ENCODE results near the gene RNF146.
"Not testable (repeated sequence)": the region's sequence is repeated elsewhere in the genome, so short reads cannot be mapped to it uniquely, and the experiment has no call there.

Gene RNF146, protein sequence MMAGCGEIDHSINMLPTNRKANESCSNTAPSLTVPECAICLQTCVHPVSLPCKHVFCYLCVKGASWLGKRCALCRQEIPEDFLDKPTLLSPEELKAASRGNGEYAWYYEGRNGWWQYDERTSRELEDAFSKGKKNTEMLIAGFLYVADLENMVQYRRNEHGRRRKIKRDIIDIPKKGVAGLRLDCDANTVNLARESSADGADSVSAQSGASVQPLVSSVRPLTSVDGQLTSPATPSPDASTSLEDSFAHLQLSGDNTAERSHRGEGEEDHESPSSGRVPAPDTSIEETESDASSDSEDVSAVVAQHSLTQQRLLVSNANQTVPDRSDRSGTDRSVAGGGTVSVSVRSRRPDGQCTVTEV

DNA sequence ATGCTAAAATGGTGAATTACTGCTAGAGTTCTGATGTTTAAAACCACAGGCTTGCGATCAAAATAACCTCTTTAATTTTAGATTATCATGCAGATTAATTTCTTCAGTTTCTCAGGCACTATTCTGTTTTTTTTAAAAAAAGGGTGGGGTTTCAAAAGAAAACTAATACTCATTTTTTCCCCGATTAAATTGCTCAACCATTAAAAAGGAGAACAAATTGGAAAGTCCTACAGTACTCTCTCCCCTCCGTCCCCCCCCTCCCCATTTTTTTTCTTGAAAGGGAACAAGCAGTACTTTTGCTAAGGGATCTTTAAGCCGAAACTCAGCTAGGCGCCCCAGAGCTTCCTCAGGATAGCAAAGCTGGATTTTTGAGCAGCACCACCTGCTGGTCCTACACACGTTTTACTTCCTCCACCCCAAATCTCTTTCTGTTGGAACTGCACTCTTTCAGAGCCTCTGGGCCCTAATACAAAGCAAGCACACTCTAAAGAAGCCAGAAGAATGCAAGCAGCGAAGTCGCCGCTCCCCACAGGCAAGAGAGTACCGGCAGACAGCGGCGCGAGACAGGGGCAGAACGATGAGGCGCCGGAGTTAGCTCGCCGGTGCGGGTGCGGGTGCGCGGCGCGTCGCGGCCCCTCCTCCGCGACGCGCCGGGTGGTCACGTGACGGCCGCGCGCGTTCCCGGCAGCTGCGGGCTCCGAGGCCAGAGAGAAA, at the start of gene RNF146:
Gene RNF146 (plus strand): TSS at position 687 of the 714 bp plus-strand sequence. CDS start 13,475 bp downstream, outside the sequence.
- in situ Hi-C loops (cut with HindIII; ENCODE audit: low sequenced_read_pairs) = no loop called here

DNA sequence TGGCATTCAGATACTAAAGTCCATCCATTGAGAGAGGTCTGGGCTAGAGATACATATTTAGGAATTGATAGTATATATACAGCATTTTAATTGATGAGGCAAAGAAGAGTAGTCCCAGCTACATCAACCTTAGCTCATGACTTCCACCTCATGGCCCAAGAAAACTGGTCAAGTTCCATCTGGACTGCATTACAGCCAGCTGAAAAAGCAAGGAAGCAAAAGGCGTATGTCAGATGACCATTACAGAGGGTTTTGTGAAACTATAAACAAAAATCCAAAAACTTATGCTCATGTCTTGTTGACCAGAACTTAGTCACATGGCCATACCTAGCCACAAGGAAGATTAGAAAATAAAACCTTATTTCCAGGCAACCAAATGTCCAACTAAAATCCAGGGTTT, 46.8 kb upstream of the RNF146 start:
- in situ Hi-C loops (cut with HindIII; ENCODE audit: low sequenced_read_pairs) = no loop called here

DNA sequence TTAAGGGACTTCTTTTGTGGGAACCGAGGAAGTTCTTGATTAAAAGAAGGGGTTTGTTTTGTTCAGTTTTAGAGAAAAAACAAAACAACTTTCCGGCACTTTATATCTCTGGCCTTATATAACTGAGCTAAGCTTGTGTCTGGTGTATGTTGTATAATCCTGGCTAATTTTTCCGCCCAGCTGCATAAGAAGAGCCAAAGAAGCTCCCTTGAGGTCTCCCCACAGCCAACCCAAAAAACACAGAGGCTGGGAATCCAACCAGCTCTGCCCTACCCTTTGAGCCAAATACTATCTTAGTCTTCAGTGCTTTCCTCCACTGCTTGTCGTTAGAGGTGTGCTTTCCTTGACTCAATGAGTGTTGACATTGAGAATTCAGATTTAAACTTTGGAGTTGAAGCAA, 45.5 kb upstream of the RNF146 start:
- in situ Hi-C loops (cut with HindIII; ENCODE audit: low sequenced_read_pairs) = no loop called here

DNA sequence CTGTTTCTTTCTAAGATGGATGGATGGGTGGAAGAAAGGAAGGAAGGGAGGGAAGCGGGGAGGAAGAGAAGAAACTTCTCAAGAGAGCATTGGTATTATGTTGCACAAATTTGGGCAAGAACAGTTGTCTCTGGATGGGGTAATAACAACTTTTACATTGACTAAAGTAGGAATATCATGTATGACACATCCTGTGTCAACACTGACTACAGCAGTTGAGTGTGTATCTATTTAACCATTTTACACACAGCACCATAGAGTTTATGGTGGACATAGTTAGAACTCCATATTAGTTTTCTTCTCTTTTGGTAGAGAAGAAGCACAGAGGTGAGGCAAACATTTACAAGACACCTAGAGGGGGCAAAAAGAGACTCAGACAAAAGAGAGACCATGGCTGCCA, 44.2 kb upstream of the RNF146 start:
- in situ Hi-C loops (cut with HindIII; ENCODE audit: low sequenced_read_pairs) = no loop called here

DNA sequence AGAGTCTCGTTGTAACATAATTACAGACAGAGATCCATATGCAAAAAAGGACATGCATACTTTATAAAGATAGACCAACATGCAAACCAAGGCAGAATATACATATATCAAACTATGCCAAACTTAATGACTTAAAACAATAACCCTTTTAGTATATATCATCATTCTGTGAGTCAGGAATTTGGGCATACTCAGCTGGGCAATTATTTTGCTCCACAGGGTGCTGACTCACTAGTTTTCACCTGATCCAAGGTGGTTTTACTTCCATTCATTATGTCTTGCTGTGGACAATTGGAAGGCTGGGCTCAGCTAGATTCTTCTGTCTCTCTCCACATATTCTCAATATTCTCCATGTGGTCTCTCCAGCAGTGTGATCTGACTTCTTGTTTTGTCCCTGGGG, 41.2 kb upstream of the RNF146 start:
- in situ Hi-C loops (cut with HindIII; ENCODE audit: low sequenced_read_pairs) = no loop called here

DNA sequence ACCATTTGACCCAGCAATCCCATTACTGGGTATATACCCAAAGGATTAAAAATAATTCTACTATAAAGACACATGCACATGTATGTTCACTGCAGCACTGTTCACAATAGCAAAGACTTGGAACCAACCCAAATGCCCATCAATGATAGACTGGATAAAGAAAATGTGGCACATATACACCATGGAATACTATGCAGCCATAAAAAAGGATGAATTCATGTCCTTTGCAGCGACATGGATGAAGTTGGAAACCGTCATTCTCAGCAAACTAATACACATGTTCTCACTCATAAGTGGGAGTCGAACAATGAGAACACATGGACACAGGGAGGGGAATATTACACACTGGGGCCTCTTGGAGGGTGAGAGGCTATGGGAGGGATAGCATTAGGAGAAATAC, 32.8 kb upstream of the RNF146 start:
- in situ Hi-C loops (cut with HindIII; ENCODE audit: low sequenced_read_pairs) = not testable (repeated sequence)

DNA sequence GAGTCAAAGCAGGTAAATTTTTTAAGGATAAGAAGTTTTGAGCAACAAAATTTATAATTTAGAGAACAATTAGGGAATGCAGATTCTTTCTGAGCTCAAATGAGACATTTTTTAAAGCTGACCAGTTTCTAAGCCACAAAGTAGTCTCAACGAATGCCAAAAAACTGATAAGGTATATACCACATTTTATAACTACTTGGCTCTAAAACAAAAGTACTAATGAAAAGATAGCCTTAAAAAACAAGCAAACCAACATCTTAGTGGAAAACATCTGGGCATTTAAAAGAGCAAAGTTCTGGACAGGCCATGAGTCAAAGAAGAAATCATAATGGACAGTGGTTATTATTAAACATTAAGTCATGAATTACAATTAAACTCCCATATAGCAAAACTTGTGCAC, 23.2 kb upstream of the RNF146 start:
- in situ Hi-C loops (cut with HindIII; ENCODE audit: low sequenced_read_pairs) = no loop called here

DNA sequence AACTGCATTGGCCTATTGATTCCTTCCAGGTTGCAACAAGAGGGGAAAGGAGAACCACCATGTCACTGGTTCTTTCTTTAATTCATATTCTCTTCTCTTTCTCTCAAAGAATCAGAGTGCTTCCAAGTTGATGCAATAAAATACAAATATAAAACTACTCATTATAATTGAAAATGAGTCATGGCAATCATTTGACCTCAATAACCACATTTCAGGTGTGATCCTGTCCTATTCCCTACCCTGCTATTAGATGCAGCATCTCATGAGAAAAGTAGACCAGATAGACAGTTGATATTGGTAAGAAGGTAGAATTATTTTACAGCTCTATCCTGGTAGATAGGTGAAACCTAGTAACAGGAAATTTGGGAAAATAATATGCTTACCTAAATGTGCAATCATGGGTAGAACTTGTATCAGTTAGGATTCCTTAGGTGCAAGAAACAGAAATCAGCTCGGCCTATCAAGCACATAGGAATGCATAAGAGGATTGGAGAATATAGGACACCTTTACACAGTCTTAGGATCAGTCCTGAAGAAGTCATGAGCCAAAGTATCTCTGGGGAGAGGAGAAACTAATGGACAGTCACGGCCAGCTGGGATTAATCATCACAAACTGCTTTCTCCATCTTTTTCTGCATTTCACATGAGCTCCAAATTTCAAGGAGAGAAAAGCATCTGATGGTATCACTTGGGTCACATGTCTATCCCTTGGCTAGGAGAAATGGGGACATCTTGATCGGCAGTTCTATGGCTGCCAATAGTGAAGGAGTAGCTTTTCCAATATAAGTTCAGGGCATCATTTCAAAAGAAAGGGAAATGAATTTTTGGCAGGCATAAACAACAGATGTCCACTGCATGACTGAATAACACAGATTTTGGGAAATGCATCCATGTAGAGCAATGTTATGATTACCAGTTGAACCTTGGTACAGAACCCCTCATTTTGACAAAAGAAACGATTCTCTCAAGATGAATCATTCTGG, 19.3 kb upstream of the RNF146 start:
- in situ Hi-C loops (cut with HindIII; ENCODE audit: low sequenced_read_pairs) = no loop called here

DNA sequence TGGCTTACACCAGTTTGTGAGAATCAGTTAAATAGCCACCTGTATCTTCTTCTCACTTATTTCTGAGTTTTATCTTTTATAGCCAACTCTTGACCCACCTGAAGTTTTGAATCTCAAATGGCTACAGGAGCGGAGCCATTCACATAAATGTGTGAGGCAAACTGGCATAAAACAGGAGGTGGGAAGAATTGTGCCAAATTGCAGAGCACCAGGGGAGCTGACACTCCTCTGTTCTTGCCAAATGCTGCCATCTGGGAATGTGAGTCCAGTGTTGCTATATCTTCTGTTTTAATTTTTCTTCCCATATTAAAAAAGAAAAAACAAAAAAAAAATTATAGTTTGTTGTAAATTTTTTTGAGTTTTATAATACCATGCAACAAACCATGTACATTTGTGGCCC, 17.0 kb upstream of the RNF146 start:
- in situ Hi-C loops (cut with HindIII; ENCODE audit: low sequenced_read_pairs) = no loop called here

DNA sequence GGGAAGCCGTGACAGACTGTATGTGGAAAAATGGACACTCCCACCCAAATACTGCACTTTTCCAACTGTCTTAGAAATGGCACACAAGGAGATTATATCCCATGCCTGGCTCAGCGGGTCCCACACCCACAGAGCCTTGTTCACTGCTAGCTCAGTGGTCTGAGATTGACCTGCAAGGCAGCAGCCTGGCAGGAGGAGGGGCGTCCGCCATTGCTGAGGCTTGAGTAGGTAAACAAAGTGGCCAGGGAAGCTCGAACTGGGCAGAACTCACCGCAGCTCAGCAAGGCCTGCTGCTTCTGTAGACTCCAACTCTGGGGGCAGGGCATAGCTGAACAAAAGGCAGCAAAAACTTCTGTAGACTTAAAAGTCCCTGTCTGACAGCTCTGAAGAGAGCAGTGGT, 11.4 kb upstream of the RNF146 start:
- in situ Hi-C loops (cut with HindIII; ENCODE audit: low sequenced_read_pairs) = no loop called here

DNA sequence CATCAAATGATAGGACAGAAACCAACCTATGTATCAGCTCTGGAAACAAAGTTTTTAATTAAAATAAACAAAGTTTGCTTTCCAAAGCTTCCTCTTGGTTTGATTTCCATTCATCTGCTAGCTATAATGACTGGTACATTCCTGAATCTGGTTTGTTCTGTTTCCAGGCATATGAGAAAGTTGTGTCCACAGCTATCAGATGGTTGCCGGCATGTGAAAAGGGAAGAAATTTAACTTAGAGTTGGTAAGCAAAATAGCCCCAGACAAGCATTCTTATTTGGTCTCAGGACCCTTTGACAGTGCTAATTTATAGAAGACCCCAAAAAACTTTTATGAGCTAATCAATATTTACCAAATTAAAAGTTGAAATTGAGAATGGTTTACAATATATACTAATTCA, 3.8 kb upstream of the RNF146 start:
- in situ Hi-C loops (cut with HindIII; ENCODE audit: low sequenced_read_pairs) = no loop called here

DNA sequence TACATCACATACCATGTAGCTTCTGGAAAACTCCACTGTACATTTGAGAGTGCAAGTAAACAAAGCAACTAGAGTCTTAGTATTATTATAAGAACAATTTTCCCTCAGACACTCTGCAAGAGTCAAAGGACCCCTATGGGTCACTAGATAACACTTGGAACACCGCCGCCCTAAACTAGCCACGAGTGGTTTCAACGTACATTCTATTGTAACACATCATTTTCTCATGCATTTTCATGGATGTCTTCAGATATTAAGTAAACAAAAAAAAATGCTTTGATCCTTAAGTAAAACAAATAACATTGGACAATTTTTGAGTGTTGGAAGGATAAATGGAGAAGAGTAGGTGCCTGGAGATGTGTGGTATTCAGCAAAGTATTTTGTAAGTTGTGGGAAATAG, 3.2 kb upstream of the RNF146 start:
- in situ Hi-C loops (cut with HindIII; ENCODE audit: low sequenced_read_pairs) = no loop called here

DNA sequence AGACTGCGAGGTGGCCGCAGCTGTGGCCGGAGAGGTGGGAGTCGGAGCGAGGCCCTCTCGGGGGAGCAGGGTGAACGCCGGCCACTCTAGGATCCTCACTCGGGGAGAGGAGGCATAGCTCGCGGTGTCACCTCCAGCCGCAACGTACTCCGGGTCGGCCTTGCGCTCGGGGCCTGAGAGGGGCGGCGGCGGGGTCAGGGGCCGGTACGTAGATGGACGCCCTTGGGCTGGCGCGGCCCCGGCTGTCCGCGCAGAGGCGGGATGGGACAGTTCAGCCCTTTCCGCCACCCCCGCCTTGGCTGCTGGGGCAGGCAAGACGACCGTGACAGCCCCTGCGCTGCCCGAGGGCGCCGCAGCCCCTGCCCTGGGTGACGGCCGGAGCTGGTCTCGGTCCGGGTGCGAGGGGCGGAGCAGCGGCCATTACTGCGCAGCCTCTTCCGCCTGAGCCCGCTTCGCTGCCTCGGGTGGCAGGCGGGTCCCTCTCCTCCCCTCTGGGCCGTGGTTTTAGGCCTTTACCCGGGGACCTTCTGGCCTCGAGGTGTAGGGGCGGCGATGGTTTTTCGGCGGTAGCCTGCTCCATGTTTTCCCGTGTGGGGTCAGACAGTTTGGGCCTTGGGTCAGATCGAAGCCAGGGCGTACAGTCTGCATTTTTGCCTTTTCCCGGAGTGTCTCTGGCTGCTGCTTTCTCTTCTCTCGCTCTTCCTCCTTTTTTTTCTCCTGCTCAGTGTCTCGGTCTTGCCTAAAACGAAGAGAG, 405 bp downstream of the RNF146 start:
- in situ Hi-C loops (cut with HindIII; ENCODE audit: low sequenced_read_pairs) = no loop called here

DNA sequence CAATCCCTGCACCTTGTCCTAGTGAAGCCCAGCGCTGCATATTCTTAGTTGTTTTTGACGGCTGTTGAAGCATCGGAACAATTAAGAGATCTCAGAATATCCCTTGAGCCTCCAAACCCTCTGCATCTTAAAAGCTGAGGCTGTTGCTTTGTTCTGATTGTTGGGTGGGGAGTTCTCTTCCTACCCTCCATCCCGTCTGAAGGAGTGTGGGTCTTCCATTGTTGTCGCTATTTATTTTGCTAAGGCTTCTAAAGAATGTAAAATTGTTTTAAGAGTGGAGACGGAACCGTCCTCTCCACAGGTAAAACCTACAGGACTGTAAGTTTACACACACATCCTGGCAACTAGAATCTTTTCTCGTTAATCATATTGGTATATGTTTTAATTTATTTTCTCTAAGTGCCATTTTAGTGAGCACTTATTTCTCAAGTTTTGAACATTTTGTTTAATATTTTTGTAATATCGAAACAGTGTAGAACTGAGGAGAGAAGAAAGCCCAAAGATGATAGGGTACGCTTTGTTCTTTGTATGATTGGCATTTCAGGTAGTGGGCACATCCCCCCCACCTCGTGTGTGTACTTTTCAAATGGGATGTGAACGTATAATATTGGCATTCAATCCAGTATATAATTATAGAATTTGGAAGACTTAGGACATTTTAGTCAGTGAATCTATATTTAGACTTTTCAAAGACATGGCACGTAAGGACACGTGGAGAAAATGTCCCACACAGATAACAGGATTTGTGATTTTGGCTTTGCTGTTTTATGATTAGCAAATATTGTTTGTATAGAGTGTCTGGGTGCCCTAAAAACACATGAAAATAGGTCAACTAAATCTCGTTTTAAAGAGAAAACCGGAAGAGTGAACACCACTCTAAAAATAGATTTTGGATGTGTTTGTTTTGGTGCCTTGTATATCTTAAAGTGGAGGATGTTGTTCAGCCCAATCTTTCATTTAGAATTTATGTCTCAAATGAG, 1.3 kb downstream of the RNF146 start:
- in situ Hi-C loops (cut with HindIII; ENCODE audit: low sequenced_read_pairs) = no loop called here

DNA sequence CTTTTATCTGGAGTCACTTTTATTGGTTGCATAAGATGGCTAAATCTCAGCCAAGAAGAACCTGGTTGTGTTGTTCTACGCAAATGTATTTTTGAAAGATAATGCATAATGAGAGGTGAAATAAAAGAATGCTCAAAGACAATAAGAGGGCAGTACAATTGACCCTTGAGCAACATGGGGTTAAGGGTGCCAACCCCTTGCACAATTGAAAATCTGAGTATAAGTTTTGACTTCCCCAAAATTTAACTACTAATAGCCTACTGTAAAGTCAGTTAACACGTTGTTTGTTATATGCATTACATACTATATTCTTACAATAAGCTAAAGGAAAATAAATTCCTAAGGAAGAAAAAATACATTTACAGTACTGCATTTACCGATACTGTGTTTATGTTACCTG, 5.9 kb downstream of the RNF146 start:
- in situ Hi-C loops (cut with HindIII; ENCODE audit: low sequenced_read_pairs) = no loop called here

DNA sequence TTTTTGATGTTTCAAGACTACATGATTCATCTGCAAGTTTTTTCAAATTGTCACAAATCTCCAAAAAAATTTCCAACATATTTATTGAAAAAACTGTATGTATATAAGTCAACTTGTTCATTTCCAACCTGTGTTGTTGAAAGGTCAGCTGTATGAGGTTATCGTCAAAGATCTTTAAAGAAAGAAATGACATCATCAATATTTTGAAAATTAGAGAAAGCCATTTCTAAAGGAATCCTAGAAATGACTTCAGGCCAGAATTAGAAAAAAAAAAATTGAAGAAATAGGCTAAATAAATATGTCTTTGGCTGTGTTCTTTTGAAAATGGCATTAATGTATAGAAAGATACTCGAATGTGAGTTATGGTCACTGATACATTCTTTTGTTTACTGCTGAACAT, 6.8 kb downstream of the RNF146 start:
- in situ Hi-C loops (cut with HindIII; ENCODE audit: low sequenced_read_pairs) = no loop called here

DNA sequence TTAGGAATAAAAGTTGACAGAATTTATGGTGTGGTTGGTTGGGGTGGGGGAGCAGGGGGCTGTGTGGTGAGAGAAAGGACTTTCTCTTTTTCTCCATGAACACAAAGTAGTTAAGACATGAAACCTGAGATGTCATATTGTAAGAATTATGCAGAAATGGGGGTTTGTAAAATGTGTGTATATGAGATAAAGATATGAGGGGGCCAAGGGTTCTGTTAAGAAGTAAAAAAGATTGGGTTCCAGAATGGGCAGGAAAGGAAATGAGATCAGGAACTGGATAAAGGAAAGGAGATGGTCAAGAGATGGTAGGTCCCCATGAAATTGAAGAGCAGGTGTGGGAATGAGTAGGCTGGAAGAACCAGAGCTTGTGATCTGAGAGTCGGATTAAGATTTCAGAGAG, 9.7 kb downstream of the RNF146 start:
- in situ Hi-C loops (cut with HindIII; ENCODE audit: low sequenced_read_pairs) = no loop called here

DNA sequence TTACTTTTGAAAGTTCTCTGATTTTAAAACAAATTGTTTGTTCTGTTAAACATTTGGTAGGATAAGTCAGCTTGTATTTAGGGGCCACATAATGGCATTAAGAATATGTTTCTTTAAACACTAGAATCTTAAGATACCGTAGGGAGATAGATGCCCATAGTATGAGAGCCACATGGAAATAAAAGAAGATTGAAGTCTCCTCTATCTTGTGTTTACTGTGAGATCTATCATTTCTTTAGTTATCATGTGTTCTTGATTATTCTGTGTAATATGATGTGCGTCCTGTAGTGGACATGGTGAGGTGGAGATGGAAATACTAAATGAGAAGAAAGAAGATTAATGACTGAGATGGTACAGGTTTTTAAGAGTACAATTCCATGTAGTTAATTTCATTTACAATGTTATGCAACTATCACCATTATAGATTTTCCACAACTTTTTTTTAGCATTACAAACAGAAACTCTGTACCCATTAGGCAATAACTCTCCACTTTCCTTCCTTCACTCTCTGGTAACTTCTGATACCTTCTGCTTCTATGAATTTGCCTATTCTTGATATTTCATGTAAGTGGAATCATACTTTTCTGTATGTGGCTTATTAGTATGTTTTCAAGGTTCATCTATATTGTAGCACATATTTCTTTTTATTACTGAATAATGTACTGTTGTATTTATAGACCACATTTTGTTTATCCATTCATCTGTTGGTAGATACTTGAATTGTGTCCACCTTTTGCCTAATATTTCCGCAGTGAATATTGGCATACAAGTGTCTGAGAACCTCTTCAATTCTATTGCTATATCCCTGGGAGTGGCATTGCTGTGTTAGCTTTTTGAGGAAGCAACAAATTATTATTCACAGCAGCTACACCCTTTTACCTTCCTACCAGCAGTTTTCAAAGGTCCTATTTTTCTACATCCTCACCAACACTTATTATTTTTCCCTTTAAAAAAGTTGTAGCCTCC, 11.5 kb downstream of the RNF146 start:
- in situ Hi-C loops (cut with HindIII; ENCODE audit: low sequenced_read_pairs) = no loop called here
